RPMI8226 (cell line): ENCODE measurements around the gene OTC.

Experiments
- DNase-seq: peaks from one replicate; pipeline ENCODE4 v3.0.0-alpha.2; 2015

Gene OTC

GRCh38 chrX:38352362-38352761, at the start of gene OTC:
Gene OTC, plus strand, starts transcription at chrX:38352604. Its CDS starts 93 bp downstream, at chrX:38352697.
- DNase-seq, result no peak

- DNase-seq, result no peak
These were observed 48.4 kb upstream of the OTC start for GRCh38 chrX:38304010-38304409.

GRCh38 chrX:38305971-38306370, 46.4 kb upstream of the OTC start:
- no peak for DNase-seq

GRCh38 chrX:38311743-38312142, 40.7 kb upstream of the OTC start:
- no peak for DNase-seq

GRCh38 chrX:38312436-38312835, 40.0 kb upstream of the OTC start:
- no peak for DNase-seq

- no peak for DNase-seq
These were observed 39.2 kb upstream of the OTC start for GRCh38 chrX:38313190-38313589.

GRCh38 chrX:38315186-38315585, 37.2 kb upstream of the OTC start:
- DNase-seq, result no peak

- DNase-seq, result no peak
These were observed 34.2 kb upstream of the OTC start for GRCh38 chrX:38318196-38318595.

GRCh38 chrX:38318606-38319005, 33.8 kb upstream of the OTC start:
- DNase-seq, result no peak

GRCh38 chrX:38320819-38321218, 31.6 kb upstream of the OTC start:
- no peak for DNase-seq

GRCh38 chrX:38326086-38326485, 26.3 kb upstream of the OTC start:
- no peak for DNase-seq

GRCh38 chrX:38327007-38327774, 25.2 kb upstream of the OTC start, which contains the start of gene RPGR:
Gene RPGR, minus strand, starts transcription at chrX:38327509. Its CDS starts 142 bp downstream, at chrX:38327367.
- peak; percentile 95 for DNase-seq

GRCh38 chrX:38327775-38328081, 24.7 kb upstream of the OTC start:
- DNase-seq, result no peak

GRCh38 chrX:38332505-38332904, 19.9 kb upstream of the OTC start:
- no peak for DNase-seq

- DNase-seq, result peak; percentile 46
These were observed 17.0 kb upstream of the OTC start for GRCh38 chrX:38335382-38335781.

GRCh38 chrX:38336538-38337240, 15.7 kb upstream of the OTC start:
- DNase-seq, result peak; percentile 63

- DNase-seq, result no peak
These were observed 11.0 kb upstream of the OTC start for GRCh38 chrX:38341442-38341841.

- DNase-seq, result no peak
These were observed 9.3 kb upstream of the OTC start for GRCh38 chrX:38342853-38343778.

- DNase-seq, result no peak
These were observed 6.3 kb upstream of the OTC start for GRCh38 chrX:38346150-38346549.

GRCh38 chrX:38347136-38347535, 5.3 kb upstream of the OTC start:
- DNase-seq, result no peak

- DNase-seq, result no peak
These were observed 1.1 kb upstream of the OTC start for GRCh38 chrX:38351346-38351745.

GRCh38 chrX:38356401-38356800, 4.0 kb downstream of the OTC start:
- DNase-seq, result no peak
